K562 (cell line): ENCODE measurements around the gene LMBR1.

ENCODE experiments used
- EP300 ChIP-seq: IDR thresholded peaks from 2 replicates; pipeline ENCODE4 v1.6.1; 2012; ENCODE audit warnings: low read length, improper control_type of control experiment
- MAFK ChIP-seq: IDR thresholded peaks from 2 replicates; pipeline ENCODE4 v1.6.1; 2011; ENCODE audit warnings: low read length, improper control_type of control experiment
- TF ChIP-seq, protein P1 (sequence below), 3 experiments: IDR thresholded peaks in 2 of 3; conservative IDR thresholded peaks in 1 of 3; 2 replicates each; pipeline ENCODE4 v1.5.1; 2011 to 2012; ENCODE audit warnings: low read length in 3 of 3, mild to moderate bottlenecking in 3 of 3, control low read depth in 2 of 3, improper control_type of control experiment in 1 of 3, inconsistent platforms in 1 of 3, low read depth in 1 of 3, mixed read lengths in 1 of 3, moderate library complexity in 1 of 3; ENCODE audit not compliant: insufficient read depth in 2 of 3
- TF ChIP-seq, protein P2 (sequence below): sonication (generic); formaldehyde crosslinking; IDR thresholded peaks from 2 replicates; pipeline ENCODE4 v1.8.1; 2023; ENCODE audit warnings: mild to moderate bottlenecking, missing genetic modification reagents

DNA sequence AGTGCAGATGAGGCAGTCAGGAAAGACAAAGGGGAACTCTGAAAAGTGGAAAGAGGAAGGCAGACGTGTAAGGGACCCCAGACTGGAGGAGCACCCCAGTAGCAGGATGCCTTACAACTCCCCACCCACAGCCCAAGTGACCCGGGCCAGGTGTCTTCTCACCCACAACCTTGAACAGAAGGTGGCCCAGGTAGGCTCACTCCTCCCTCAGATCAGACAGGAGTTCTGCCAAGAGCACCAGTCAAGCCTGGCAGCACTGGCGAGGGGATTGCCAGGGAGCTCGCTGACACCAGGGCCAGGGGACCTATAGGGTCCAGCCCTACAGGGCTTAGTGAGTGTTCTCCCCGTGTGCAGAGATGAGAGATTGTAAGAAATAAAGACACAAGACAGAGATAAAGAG lies 27.1 kb upstream of the LMBR1 start:
- TF ChIP-seq, protein P1, sequence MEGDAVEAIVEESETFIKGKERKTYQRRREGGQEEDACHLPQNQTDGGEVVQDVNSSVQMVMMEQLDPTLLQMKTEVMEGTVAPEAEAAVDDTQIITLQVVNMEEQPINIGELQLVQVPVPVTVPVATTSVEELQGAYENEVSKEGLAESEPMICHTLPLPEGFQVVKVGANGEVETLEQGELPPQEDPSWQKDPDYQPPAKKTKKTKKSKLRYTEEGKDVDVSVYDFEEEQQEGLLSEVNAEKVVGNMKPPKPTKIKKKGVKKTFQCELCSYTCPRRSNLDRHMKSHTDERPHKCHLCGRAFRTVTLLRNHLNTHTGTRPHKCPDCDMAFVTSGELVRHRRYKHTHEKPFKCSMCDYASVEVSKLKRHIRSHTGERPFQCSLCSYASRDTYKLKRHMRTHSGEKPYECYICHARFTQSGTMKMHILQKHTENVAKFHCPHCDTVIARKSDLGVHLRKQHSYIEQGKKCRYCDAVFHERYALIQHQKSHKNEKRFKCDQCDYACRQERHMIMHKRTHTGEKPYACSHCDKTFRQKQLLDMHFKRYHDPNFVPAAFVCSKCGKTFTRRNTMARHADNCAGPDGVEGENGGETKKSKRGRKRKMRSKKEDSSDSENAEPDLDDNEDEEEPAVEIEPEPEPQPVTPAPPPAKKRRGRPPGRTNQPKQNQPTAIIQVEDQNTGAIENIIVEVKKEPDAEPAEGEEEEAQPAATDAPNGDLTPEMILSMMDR (IDR thresholded peaks at IDR 0.05 in 2 of 3, conservative IDR thresholded peaks at IDR 0.05 in 1 of 3; ENCODE audit: insufficient read depth in 2 of 3, low read depth in 1 of 3, low read length in 3 of 3) = no peak
- TF ChIP-seq EP300 = no peak
- TF ChIP-seq, protein P2, sequence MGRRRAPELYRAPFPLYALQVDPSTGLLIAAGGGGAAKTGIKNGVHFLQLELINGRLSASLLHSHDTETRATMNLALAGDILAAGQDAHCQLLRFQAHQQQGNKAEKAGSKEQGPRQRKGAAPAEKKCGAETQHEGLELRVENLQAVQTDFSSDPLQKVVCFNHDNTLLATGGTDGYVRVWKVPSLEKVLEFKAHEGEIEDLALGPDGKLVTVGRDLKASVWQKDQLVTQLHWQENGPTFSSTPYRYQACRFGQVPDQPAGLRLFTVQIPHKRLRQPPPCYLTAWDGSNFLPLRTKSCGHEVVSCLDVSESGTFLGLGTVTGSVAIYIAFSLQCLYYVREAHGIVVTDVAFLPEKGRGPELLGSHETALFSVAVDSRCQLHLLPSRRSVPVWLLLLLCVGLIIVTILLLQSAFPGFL (CRISPR knock-in tag) = no peak
- no peak for TF ChIP-seq MAFK
